Urinary bladder (tissue), 4 donors: ENCODE data around the gene TCF7L1. TPM values are rescaled to one million over a fixed set of nuclear protein-coding genes. Genes with fewer than 3 reads are reported as not detected.

ENCODE experiments used
- DNase-seq: peaks from one replicate; pipeline ENCODE4 v3.0.0-alpha.2; 2015; ENCODE audit errors: extremely low spot score
- H3K27ac ChIP-seq: one replicate; pipeline ENCODE4 v1.5.1; 2013; ENCODE audit warnings: low read depth, mild to moderate bottlenecking, moderate library complexity
- H3K36me3 ChIP-seq: one replicate; pipeline ENCODE4 v1.6.1; 2013; ENCODE audit warnings: mild to moderate bottlenecking, moderate library complexity; ENCODE audit not compliant: insufficient read depth
- H3K4me1 ChIP-seq: one replicate; pipeline ENCODE4 v1.6.1; 2013; ENCODE audit warnings: mild to moderate bottlenecking, moderate library complexity; ENCODE audit not compliant: insufficient read depth
- H3K4me3 ChIP-seq: one replicate; pipeline ENCODE4 v1.5.1; 2013; ENCODE audit warnings: low read depth, low read length
- WGBS: extraction: QIAGEN DNeasy Blood & Tissue Kit; methylation state at CpG from one replicate; pipeline ENCODE4 v1.1.7; 2013; 5-methylcytosine and 5-hydroxymethylcytosine counted together
- polyA plus RNA-seq: library from polyadenylated mRNA; stranded (reverse); fragments of 200-250 nt; gene quantifications from one replicate; pipeline ENCODE4 v1.2.3, GENCODE V29; 2013
- total RNA-seq: library from RNA; depleted of rRNA; stranded (reverse); fragments of >200 nt; gene quantifications from one replicate; pipeline ENCODE4 v1.2.3, GENCODE V29; 2014
- donor health status: healthy with polysubstance abuse.
- donor health status: healthy.

The TCF7L1 gene
- total and polyA plus RNA-seq, 2 donors = 9.2 to 20.9 TPM

GRCh38 chr2:85175369-85176299 is 42.4 kb downstream of the TCF7L1 start:
- peaks cover 4% of the 10 kb centered on the region for H3K4me1 ChIP-seq
- no peak overlapping the region for H3K4me3 ChIP-seq
- H3K36me3 ChIP-seq = no peaks in the 10 kb centered on the region
- DNase-seq = no peak
- H3K27ac ChIP-seq = no peak overlapping the region
- 38% methylated on average over 13 of the region's 13 CpGs for WGBS

GRCh38 chr2:85177031-85177824 is 44.0 kb downstream of the TCF7L1 start:
- no peak overlapping the region for H3K27ac ChIP-seq

GRCh38 chr2:85178154-85178553 is 45.0 kb downstream of the TCF7L1 start:
- H3K36me3 ChIP-seq = no peaks in the 10 kb centered on the region
- 95% methylated on average over 1 of the region's 1 CpG for WGBS
- no peak overlapping the region for H3K27ac ChIP-seq
- peaks cover 4% of the 10 kb centered on the region for H3K4me1 ChIP-seq
- no peak for DNase-seq
- no peak overlapping the region for H3K4me3 ChIP-seq

More at GRCh38 chr2:85177031-85177824, 44.0 kb downstream of the TCF7L1 start:
- 97% methylated on average over 7 of the region's 7 CpGs for WGBS
- DNase-seq = no peak
- H3K4me3 ChIP-seq = no peak overlapping the region
- peaks cover 4% of the 10 kb centered on the region for H3K4me1 ChIP-seq
- H3K36me3 ChIP-seq = no peaks in the 10 kb centered on the region

GRCh38 chr2:85178980-85179411 is 45.8 kb downstream of the TCF7L1 start:
- no peak overlapping the region for H3K4me3 ChIP-seq
- DNase-seq = no peak
- H3K27ac ChIP-seq = no peak overlapping the region
- no peaks in the 10 kb centered on the region for H3K36me3 ChIP-seq
- peaks cover 3% of the 10 kb centered on the region for H3K4me1 ChIP-seq
- WGBS = 89% methylated on average over 5 of the region's 5 CpGs

- H3K27ac ChIP-seq = no peak overlapping the region
- no peaks in the 10 kb centered on the region for H3K36me3 ChIP-seq
- DNase-seq = no peak
- WGBS = 68% methylated on average over 3 of the region's 3 CpGs
- H3K4me1 ChIP-seq = peaks cover 2% of the 10 kb centered on the region
- no peak overlapping the region for H3K4me3 ChIP-seq
Measured at GRCh38 chr2:85179541-85179940, 46.3 kb downstream of the TCF7L1 start.

- H3K27ac ChIP-seq = no peak overlapping the region
- no peak overlapping the region for H3K4me3 ChIP-seq
- H3K4me1 ChIP-seq = no peaks in the 10 kb centered on the region
- WGBS = 71% methylated on average over 12 of the region's 12 CpGs
- H3K36me3 ChIP-seq = no peaks in the 10 kb centered on the region
- no peak for DNase-seq
Measured at GRCh38 chr2:85180322-85181133, 47.3 kb downstream of the TCF7L1 start.

GRCh38 chr2:85181134-85181631 is 48.0 kb downstream of the TCF7L1 start:
- Histone ChIP-seq H3K4me1 (no peaks in the 10 kb centered on the region), H3K4me3 (no peak overlapping the region), H3K27ac (no peak overlapping the region), H3K36me3 (no peaks in the 10 kb centered on the region)
- DNase-seq = no peak
- 85% methylated on average over 5 of the region's 5 CpGs for WGBS

GRCh38 chr2:85181844-85182456 is 48.8 kb downstream of the TCF7L1 start:
- no peaks in the 10 kb centered on the region for H3K4me1 ChIP-seq
- no peak for DNase-seq
- 72% methylated on average over 11 of the region's 11 CpGs for WGBS
- H3K36me3 ChIP-seq = no peaks in the 10 kb centered on the region
- no peak overlapping the region for H3K27ac ChIP-seq
- H3K4me3 ChIP-seq = no peak overlapping the region

- 91% methylated on average over 3 of the region's 3 CpGs for WGBS
- DNase-seq = no peak
- H3K4me1 ChIP-seq = no peaks in the 10 kb centered on the region
Measured at GRCh38 chr2:85183076-85183475, 49.9 kb downstream of the TCF7L1 start.

GRCh38 chr2:85183479-85183878 is 50.3 kb downstream of the TCF7L1 start:
- no peak overlapping the region for H3K27ac ChIP-seq
- no peak overlapping the region for H3K4me3 ChIP-seq
- DNase-seq = no peak
- no peaks in the 10 kb centered on the region for H3K36me3 ChIP-seq
- no peaks in the 10 kb centered on the region for H3K4me1 ChIP-seq
- 87% methylated on average over 4 of the region's 4 CpGs for WGBS

More at GRCh38 chr2:85183076-85183475, 49.9 kb downstream of the TCF7L1 start:
- Histone ChIP-seq H3K4me3 (no peak overlapping the region), H3K36me3 (no peaks in the 10 kb centered on the region), H3K27ac (no peak overlapping the region)

GRCh38 chr2:85184231-85184630 is 51.0 kb downstream of the TCF7L1 start:
- 97% methylated on average over 9 of the region's 9 CpGs for WGBS
- Histone ChIP-seq H3K36me3 (no peaks in the 10 kb centered on the region), H3K4me1 (no peaks in the 10 kb centered on the region), H3K27ac (no peak overlapping the region), H3K4me3 (no peak overlapping the region)
- no peak for DNase-seq

GRCh38 chr2:85184990-85185389 is 51.8 kb downstream of the TCF7L1 start:
- no peaks in the 10 kb centered on the region for H3K36me3 ChIP-seq
- H3K4me3 ChIP-seq = no peak overlapping the region
- H3K27ac ChIP-seq = no peak overlapping the region
- 92% methylated on average over 6 of the region's 6 CpGs for WGBS
- H3K4me1 ChIP-seq = no peaks in the 10 kb centered on the region
- DNase-seq = no peak
